Glomerular visceral epithelial cell (primary cell): Measurements from ENCODE around the gene NEURL3.
"Not testable (repeated sequence)": the region's sequence is repeated elsewhere in the genome, so short reads cannot be mapped to it uniquely, and the experiment has no call there.

Experiments
- DNase-seq: peaks from one replicate; pipeline ENCODE4 v3.0.0-alpha.2; 2016; ENCODE audit errors: extremely low spot score

NEURL3 gene

DNA sequence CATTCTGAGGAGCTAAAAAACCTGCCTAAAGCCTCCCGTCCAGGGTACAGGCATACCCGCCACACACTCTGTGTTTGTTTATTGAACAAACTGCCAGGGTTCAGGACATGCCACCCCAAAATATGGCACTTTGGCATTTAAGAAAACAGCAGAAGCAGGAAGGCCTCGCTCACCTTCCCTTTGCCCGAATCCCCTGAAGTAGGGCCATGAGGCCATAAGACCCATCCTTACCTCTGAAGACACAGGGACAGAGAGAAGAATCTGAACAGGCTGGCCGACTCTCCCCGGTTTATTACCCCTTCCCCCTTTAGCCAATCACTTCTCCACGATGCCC is 1.7 kb upstream of the NEURL3 start:
- no peak for DNase-seq

DNA sequence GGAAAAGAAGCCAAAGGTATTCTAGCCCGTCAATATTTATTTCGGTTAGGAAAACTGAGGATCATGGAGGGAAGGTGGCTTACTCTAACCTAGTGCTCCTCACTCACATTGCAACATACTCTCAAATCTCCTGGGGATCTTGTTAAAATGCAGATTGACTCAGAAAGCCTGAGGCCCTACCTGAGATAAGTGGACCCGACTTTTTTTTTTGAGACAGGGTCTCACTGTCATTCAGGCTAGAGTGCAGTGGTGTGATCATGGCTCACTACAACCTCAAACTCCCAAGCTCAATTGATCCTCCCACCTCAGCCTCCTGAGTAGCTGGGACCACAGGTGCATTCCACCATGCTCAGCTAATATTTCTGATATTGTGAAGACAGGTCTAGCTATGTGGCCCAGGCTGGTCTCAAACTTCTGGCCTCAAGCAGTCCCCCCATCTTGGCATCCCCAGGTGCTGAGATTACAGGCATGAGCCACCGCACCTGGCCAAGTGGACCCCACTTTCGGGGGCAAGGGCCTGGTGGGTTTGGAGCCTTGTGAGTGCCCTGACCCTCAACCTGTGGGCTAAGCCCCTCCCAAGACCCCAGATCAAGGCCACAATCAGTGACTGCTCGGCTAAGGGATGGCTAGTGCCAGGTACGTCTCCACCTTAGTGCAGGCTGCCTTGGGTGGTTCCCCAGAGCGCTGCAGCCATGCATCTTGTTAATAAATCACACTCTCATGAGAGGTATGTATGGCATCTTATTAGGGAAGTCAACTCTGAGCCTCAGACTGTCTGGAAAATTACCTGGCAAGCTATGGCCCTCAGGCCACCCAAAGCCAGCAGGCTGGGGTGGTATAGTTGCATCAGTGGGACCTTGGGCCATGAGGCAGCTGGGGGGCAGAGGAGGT is 1.1 kb upstream of the NEURL3 start:
- no peak for DNase-seq

DNA sequence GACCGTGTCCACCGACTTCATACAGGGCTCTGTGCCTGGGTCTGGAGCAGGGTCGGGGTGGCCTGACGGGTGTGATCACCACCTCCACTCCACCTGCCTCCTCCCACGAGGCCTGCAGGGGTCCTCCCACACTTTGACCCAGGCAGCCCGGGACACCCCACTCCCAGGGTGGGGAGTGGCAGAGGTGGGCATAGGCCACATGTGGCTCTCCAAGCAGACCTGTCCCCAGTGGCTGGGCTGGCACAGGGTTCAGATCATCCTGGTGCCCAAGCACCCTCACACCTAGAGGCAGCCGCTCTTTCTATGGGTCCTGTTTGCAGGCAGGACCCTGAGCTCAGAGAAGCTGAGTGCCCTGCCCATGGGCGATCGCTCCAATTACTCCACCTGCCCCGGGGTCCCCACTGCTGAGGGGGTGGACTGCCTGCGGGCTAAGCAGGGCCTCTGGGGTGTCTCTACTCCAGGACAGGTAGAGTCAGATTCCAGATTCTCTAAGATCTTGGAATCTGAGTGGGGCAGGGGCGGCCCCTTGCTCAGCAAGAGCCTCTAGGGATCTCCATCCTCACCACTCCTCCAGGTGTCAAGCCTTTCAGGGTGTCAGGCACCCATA is 1.4 kb downstream of the NEURL3 start:
- no peak for DNase-seq

DNA sequence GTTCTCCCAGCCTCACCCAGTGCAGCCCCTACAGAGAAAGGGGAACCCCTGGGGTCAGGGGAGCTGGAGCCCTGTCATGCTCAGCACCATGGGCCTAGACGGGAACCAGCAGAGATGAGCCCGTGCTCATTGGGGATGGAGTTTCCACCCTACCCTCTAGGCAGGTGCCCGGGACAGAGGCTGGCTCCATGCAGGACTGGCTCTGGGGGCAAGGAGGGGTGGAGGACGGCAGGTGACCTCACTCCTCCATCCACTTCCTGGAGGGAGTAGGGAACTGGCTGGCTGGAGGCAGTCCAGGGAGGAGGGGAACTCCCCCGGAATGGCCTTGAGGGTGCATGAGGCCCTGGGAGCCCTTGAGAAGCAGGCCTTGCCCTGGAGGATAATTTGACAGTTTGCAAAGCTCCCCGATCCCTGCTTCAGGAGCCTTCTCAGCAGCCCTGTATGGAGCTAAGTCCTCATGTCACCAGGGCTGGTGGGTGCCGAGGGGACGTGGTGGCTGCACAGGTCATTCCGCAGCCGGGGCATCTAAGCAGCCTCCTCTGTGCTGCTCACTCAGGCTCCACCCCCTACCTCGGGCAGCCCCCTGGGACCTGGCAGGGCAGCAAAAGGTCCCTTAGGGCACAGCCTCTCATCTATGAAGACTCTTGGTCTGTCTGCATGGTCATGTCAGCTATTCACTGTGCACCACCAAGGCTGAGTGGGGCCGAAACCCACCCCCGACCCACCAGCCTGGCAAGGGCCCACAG is 2.1 kb downstream of the NEURL3 start:
- peak; percentile 77 for DNase-seq

GRCh38 chr2:96501886-96502810 is 3.0 kb downstream of the NEURL3 start:
- no peak for DNase-seq

DNA sequence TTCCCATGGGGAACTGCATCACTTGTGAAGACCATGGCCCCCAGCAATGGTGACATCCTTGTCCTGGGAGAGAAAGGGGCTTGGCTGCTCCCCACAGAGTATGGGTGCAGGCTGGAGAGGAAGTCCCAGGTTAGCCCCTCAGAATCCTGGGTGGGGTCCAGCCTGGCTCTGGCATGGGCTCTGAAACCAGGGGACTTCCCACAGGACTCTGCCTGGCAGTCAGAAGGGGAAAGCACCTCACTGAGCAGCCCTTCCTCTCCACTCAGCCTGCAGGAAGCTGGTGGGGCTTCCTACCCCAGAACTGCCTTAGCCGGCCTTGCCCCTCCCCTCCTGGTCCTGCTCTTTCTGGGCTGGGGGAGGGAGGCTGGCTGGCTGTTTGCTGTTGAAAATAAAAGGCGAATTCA is 3.7 kb downstream of the NEURL3 start:
- peak; percentile 33 for DNase-seq

GRCh38 chr2:96500385-96501066 is 4.6 kb downstream of the NEURL3 start:
- DNase-seq, result no peak

DNA sequence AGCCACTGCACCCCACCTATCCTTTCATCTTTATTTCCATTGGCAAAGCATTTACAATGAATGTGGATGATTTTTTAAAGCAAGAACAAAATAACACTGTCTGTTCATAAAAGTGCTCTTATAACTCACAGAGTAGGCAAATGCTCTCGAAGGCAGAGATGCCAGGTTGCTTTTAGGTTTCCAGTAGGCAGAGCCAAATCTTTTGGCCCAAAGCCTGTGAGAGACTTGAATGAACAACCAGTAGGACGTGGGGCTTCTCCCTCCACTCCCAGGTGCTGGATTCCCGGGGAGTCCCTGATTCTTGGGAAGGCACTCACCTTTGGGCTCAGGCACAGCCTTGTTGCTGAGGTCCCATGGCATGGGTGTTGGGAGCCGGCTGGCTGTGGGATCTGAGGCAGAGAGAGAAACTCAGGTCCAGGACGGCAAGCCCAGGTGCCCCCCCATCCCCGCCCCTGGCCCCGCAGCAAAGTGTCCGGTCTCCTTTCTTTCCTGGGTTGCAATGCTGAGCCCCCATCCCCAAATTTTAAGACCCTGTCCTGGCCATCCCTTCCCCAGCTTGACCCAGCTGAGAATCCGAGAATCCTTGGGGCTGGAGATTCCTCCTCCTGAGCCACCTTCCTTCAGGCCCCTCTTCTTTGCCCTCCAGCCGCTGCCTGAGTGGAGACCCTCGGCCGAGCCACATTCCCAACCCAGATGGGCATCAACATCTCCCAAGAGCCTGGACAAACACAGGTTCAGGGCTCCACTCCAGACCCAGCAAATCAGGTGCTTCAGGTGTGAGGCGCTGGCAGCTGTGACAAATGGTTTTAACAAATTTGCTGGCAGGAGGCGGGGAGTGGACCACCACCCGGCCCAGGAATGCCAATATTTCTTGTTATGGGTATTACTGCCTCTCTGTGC is 5.8 kb downstream of the NEURL3 start:
- DNase-seq, result no peak

- not testable (repeated sequence) for DNase-seq
Observed at GRCh38 chr2:96498611-96499010, 6.5 kb downstream of the NEURL3 start.

DNA sequence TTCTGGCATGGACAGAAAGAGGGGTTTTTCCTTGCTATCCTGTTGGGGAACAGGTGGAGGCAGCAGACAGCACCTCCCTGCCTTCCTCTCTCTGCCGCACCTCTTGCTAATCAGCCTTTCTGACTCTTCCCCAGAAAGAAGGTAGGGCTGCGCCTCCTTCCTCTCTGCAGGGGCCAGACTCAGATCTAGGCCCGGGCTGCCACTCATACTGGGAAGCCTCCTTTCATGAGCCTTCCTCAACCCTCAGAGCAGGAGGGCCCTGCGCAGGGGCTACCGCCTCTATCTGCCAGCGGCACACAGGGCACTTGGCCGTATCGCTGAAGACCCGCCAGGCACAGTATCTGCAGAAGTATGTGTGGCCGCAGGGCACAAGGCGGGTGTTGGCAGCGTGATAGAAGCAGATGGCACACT is 7.1 kb downstream of the NEURL3 start:
- no peak for DNase-seq

- DNase-seq, result no peak
Observed at GRCh38 chr2:96495982-96496629, 9.1 kb downstream of the NEURL3 start.

- DNase-seq, result no peak
Observed at GRCh38 chr2:96494188-96494587, 11.0 kb downstream of the NEURL3 start.

GRCh38 chr2:96493072-96493471 is 12.1 kb downstream of the NEURL3 start:
- DNase-seq, result peak; percentile 97

DNA sequence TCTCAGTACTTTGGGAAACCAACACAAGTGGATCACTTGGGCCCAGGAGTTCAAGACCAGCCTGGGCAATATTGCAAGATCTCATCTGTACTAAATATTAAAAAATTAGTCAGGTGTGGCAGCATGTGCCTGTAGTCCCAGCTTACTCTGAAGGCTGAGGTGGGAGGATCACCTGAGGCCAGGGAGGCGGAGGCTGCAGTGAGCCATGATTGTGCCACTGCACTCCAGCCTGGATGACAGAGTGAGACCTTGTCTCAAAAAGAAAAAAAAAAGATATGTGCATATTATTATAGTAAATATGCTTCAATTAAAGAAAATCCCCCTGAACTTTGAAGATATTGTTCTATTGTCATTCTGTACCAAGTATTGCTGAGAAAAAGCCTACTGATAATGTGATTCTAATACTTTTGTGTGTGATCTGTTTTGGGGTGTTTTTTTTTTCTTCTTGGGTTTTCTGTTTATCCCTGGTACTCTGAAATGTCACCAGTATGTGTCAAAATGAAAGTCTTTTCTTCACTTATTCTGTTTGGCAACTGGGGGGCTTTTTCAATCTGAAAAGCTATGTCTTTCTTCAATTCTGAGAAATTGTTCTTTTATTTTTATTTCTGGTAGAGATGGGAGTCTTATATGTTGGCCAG is 13.2 kb downstream of the NEURL3 start:
- no peak for DNase-seq

- no peak for DNase-seq
Observed at GRCh38 chr2:96489663-96490062, 15.5 kb downstream of the NEURL3 start.

- no peak for DNase-seq
Observed at GRCh38 chr2:96489261-96489660, 15.9 kb downstream of the NEURL3 start.

DNA sequence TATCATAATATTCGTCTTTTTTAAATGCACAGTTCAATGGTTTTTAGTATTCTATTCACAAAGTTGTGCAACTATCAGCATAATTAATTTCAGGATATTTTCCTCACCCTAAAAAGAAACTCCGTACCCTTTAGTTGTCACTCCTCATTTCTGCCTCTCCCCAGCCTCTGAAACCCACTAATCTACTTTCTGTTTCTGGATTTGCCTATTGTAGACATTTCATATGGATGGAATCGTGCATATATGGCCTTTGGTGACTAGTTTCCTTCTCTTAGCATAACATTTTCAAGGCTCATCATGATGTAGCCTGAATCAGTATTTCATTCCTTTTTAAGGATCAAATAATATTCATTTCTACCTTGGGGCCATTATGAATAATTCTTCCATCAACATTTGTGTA is 18.5 kb downstream of the NEURL3 start:
- no peak for DNase-seq

GRCh38 chr2:96485751-96486651 is 19.2 kb downstream of the NEURL3 start:
- peak; percentile 97 for DNase-seq
